Measurements from ENCODE around the gene SYCP2.
"Not testable (repeated sequence)": the region's sequence is repeated elsewhere in the genome, so short reads cannot be mapped to it uniquely, and the experiment has no call there.

The SYCP2 gene, protein sequence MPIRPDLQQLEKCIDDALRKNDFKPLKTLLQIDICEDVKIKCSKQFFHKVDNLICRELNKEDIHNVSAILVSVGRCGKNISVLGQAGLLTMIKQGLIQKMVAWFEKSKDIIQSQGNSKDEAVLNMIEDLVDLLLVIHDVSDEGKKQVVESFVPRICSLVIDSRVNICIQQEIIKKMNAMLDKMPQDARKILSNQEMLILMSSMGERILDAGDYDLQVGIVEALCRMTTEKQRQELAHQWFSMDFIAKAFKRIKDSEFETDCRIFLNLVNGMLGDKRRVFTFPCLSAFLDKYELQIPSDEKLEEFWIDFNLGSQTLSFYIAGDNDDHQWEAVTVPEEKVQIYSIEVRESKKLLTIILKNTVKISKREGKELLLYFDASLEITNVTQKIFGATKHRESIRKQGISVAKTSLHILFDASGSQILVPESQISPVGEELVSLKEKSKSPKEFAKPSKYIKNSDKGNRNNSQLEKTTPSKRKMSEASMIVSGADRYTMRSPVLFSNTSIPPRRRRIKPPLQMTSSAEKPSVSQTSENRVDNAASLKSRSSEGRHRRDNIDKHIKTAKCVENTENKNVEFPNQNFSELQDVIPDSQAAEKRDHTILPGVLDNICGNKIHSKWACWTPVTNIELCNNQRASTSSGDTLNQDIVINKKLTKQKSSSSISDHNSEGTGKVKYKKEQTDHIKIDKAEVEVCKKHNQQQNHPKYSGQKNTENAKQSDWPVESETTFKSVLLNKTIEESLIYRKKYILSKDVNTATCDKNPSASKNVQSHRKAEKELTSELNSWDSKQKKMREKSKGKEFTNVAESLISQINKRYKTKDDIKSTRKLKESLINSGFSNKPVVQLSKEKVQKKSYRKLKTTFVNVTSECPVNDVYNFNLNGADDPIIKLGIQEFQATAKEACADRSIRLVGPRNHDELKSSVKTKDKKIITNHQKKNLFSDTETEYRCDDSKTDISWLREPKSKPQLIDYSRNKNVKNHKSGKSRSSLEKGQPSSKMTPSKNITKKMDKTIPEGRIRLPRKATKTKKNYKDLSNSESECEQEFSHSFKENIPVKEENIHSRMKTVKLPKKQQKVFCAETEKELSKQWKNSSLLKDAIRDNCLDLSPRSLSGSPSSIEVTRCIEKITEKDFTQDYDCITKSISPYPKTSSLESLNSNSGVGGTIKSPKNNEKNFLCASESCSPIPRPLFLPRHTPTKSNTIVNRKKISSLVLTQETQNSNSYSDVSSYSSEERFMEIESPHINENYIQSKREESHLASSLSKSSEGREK (N-terminal part only)

DNA sequence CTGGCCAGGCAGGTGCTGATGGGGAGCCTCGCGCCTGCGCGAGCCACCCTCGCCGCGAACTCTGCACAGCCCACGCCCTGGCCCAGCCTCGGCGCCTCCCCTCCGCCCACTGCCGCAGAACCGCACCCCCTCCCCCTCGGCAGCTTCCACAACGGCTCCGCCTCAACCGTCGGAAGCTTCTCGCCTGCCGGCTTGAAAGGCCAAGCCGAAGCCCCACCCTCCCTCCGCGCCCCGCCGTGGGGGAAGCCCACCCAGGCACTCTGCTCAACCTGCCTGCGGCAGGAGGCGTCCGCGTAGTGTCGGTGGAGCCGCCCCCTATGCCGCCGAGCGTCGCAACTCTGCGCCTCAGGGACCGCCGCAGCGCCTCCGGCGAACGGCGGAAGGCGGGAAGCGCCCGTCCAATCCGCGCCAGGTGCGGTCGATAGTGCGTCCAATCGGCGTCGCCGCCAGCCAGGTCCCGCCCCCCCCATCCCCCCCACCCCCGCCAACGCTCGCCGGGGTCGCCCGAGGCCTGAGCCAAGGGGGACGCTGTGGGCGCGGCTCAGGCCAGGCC, at the start of gene SYCP2:
SYCP2 (minus strand) TSS at position 342 of the 553 bp plus-strand sequence. CDS start 11,224 bp downstream, outside the sequence.
- no peak for DNase-seq

- no peak for DNase-seq
Observed at GRCh38 chr20:59983076-59983475, 49.6 kb upstream of the SYCP2 start.

GRCh38 chr20:59977086-59977485, 43.6 kb upstream of the SYCP2 start:
- DNase-seq = no peak

DNA sequence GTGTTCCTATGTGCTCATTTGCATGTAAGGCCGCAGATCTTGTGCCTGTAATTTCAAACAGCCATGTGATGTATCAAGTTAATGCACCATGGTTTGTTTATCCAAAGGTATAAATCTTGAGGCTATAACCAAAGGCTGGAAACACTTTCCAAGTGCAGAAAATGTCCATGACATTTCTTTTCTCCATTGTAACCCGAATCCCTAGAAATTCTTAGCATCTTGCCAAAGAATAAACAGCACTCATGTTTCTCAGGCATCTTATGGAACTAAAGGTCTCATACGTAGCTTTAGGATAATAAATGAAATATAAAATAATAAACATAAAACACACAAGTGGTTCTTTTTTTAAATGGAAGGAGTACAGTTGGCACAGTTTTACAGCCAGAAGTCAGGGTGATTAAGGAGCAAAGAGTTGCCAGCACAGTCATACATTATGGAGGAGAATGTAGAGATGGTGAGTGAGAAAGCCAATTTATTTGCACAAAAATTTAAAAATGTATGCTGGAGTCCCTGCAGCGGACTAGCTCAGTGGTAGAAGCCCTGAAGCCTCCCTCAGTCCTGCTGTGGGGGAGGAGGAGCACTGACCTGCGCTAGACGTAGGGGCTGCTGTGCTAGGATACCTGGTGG, 42.8 kb upstream of the SYCP2 start:
- no peak for DNase-seq

GRCh38 chr20:59972037-59972801, 38.8 kb upstream of the SYCP2 start:
- DNase-seq = no peak

DNA sequence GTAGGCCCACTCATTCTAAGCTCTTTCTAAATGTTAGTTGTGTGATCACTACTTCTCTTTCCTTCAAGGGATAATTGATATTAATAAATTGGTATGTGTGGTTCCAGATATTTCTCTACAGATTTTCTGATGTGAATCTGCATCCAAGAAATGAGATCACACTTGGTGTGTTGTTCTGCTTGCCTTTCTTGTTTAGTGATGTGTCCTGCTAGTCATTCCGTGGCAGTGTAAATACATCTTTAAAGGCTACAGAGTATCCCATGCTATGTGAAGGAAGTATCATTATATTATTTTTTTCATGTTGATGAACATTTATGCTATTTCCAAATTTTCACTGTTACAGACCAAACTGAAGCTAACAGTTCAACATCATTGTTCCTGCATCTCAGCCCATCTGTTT, 38.0 kb upstream of the SYCP2 start:
- no peak for DNase-seq

GRCh38 chr20:59966428-59966827, 33.0 kb upstream of the SYCP2 start:
- no peak for DNase-seq

DNA sequence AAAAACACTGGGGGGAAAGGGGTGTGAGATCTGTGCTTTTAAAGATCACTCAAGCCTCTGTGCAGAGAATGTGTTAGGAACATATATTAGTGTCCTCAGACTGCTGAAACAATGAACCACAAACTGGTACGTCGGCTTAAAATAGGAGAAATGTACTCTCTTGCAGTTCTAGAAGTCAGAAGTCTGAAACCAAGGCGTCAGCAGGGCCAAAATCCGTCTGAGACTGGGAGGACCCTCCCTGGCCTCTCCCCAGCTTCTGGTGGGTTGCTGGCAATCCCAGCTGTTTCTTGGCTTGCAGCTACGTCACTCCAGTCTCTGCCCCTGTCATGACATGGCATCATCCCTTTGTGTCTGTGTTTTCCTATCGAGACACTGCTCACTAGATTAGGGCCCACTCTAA, 28.7 kb upstream of the SYCP2 start:
- DNase-seq = no peak

DNA sequence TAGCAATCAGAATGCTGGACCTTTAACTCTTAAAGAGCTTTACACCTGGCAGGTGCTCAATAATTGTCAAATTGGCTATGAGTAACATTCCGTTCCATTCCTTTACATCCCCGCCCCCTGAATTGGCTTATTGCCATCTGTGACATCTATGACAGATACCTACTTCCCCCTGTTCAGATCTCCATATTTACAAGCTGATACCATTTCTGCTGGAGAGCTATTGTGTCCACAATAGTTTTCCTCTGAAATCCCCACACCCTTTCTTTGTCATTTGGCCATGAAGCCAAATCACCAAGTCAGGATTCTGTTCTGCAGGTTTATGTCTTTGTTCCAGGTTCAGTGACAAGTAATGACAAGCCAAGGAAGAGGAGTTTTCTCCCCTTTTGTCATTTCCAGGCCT, 28.0 kb upstream of the SYCP2 start:
- no peak for DNase-seq

GRCh38 chr20:59958626-59959025, 25.2 kb upstream of the SYCP2 start:
- no peak for DNase-seq

- DNase-seq = no peak
Observed at GRCh38 chr20:59958123-59958522, 24.7 kb upstream of the SYCP2 start, which contains the start of gene CDH26. CDH26 (plus strand) TSS chr20:59958423; CDS start chr20:59958727, 304 bp downstream.

- not testable (repeated sequence) for DNase-seq
Observed at GRCh38 chr20:59957568-59957967, 24.1 kb upstream of the SYCP2 start.

DNA sequence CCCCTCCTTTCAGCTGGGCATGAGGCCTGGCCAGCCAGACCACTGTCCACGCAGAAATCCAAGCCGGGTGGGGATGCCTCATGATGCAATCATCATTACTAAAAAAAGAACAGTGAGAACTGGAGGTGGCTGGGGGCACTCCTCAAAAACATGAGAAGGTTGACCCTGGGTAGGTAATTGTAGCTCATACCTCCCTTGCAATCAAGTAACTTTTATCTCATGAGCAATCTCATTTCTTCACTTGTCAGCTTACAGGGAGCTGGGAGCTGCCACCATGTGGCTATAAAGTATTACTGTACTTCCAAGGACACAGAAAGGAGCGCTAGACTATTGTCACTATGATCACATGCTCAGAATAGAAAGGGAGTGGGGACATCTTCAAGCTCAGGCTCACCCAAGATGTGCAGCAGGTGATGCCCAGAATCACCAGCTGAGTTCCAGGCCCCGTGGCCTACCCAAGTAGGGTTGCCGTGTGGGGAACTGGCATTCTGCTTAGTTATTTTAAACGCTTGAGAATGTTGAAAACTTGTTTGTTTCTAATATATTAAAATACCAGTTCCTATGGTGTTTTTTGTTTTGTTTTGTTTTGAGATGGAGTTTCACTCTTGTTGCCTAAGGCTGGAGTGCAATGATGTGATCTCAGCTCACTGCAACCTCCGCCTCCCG, 21.8 kb upstream of the SYCP2 start:
- peak; percentile 18 for DNase-seq

DNA sequence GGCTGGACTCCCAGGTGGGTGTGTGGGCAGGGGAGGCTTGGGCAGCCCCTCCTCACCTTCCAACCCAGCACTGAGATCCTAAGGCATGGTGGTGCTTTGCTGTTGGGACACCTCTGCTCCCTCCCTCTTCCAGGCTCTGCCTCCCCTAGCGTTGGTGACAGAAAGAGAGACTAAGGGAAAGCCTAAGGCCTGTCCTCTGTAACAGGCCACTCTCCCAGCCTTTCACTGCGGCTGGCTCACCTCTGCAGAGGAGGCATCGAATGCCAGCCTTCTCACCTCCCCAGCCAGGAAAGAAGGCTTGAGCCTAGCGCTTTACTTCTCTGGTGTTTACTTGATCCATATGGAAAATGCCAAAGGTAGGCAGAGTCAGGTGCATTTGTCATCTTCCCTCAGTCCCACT, 21.3 kb upstream of the SYCP2 start:
- no peak for DNase-seq

DNA sequence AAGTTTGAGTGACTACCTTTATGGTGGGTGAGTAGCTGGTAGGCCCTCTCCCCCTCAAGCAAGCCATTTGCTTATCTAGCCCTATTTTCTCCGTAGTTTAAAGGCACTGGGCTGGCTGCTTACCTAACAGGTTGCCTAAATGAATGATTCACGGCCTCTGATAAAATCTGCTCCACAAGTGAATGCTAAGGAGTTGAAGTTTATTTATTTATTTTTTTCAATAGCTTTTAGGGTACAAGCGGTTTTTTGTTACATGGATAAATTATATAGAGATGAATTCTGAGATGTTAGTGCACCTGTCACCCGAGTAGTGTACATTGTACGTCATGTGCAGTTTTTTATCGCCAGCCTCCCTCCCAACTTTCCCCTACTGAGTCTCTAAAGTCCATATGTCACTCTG, 16.5 kb upstream of the SYCP2 start:
- DNase-seq = no peak

- no peak for DNase-seq
Observed at GRCh38 chr20:59948828-59949720, 15.6 kb upstream of the SYCP2 start.

DNA sequence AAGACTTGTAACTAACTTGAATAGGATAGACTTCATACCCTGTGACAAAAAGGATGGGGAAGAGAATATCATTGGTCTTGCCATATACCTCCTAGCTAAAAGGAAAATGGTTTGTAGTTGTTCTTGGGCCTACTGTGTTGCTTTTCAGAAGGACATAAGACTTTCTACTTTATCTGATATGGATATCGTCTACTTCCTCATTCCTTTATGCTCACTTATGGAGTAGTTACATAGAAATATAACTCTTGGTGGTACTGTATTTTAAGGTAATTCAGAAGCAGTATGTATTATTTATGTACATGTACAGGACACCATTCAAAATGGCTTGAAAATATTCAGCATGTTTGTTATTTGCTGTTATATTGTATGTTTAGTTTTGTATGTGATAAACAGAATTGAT, 14.8 kb upstream of the SYCP2 start:
- no peak for DNase-seq

GRCh38 chr20:59947376-59947775, 13.9 kb upstream of the SYCP2 start:
- no peak for DNase-seq

- DNase-seq = no peak
Observed at GRCh38 chr20:59945731-59946130, 12.3 kb upstream of the SYCP2 start.

DNA sequence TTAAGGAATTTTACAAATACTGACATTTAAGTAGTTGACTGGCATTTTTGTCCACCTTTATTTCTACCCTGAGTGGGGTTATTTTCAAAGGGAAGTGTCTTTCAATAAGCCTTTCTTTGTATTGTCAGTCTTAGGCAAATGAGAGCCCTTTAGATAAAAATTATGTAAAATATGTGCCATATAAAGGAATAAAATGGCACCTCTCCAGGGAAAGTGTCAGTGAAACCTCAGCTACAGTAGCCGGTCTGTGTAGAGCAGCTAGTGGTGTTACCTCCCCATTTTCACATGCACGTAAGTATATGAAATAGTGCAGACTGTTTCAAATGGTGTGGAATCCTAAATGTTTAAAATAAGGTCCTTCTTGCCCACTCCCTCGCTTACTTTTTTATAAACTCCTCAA, 11.7 kb upstream of the SYCP2 start:
- DNase-seq = no peak
